Activated B cell treated with CpG ODN at 0.5 μM for 24 hours (primary cell): Measurements from ENCODE around the gene ANKZF1. TPM values are rescaled to one million over a fixed set of nuclear protein-coding genes. Genes with fewer than 3 reads are reported as not detected.

Source experiments
- ATAC-seq: fragments of 200-7000 bp; cut with Tn5 transposase; one replicate; pipeline ENCODE4 v1.10.0; 2021; ENCODE audit warnings: low read depth, mild to moderate bottlenecking, moderate library complexity
- CTCF ChIA-PET: fragments of 350-600 bp; sonication (Branson Sonifier 250); formaldehyde crosslinking; loops from one replicate; lab custom pipeline; 2021; ENCODE audit warnings: antibody characterized with exemption; lab: Charles Lee
- POLR2A ChIA-PET: fragments of 350-600 bp; sonication (Branson Sonifier 250); formaldehyde crosslinking; loops from one replicate; lab custom pipeline; 2021; ENCODE audit warnings: antibody characterized with exemption; lab: Charles Lee
- DNase-seq: peaks from one replicate; pipeline ENCODE4 v3.0.0; 2022
- H3K27ac Mint-ChIP-seq: one replicate; pipeline ENCODE4 v1.8.0; 2020; ENCODE audit warnings: mixed read lengths
- H3K27me3 Mint-ChIP-seq: one replicate; pipeline ENCODE4 v1.8.0; 2021; ENCODE audit warnings: mixed read lengths
- H3K36me3 Mint-ChIP-seq: one replicate; pipeline ENCODE4 v1.8.0; 2021; ENCODE audit warnings: low read depth, mixed read lengths
- H3K4me1 Mint-ChIP-seq: one replicate; pipeline ENCODE4 v1.8.0; 2021; ENCODE audit warnings: mixed read lengths
- H3K4me3 Mint-ChIP-seq: one replicate; pipeline ENCODE4 v1.8.0; 2020; ENCODE audit warnings: mild to moderate bottlenecking, mixed read lengths
- H3K9me3 Mint-ChIP-seq: one replicate; pipeline ENCODE4 v1.8.0; 2020; ENCODE audit warnings: mixed read lengths
- CTCF ChIP-seq: fragments of 200-600 bp; IDR thresholded peaks from one replicate; pipeline ENCODE4 v1.8.0; 2022; ENCODE audit warnings: antibody characterized with exemption, mild to moderate bottlenecking
- intact Hi-C: fragments of 100-400 bp; cut with micrococcal nuclease; formaldehyde crosslinking; loops from one replicate; pipeline ENCODE4 v1.15.1; 2024
- total RNA-seq: library from RNA; stranded (reverse); gene quantifications from 2 replicates; pipeline ENCODE4 v1.2.3, GENCODE V29; 2022

Gene ANKZF1
- total RNA-seq, 1 donor from 2014 or later, result 105 TPM

- DNase-seq (no peak), ATAC-seq (no peak)
- Mint-ChIP-seq H3K27me3 (no peaks in the 10 kb centered on the region), H3K36me3 (peaks cover 33% of the 10 kb centered on the region), H3K4me3 (no peak overlapping the region), H3K27ac (no peak overlapping the region), H3K4me1 (peaks cover 28% of the 10 kb centered on the region), H3K9me3 (no peaks in the 10 kb centered on the region)
- intact Hi-C loops, result no loop called here
- CTCF ChIA-PET, result interaction anchor here (1.1 to 2.5 kb wide), 2 partner anchors 8 to 38 kb away, joined by 5 to 8 read pairs; no protein-coding TSS in a partner anchor
- TF ChIP-seq CTCF, result no peak
- POLR2A ChIA-PET, result interaction anchor here (1.2 to 5.3 kb wide), 2 partner anchors 9 to 33 kb away, joined by 3 to 98 read pairs; partner anchors contain the start of genes ABCB6, CNPPD1 and RETREG2
Measured at GRCh38 chr2:219209236-219210195, 20.1 kb upstream of the ANKZF1 start.

GRCh38 chr2:219210196-219210885 lies 19.3 kb upstream of the ANKZF1 start:
- DNase-seq (no peak), ATAC-seq (no peak)
- peaks cover 37% of the 10 kb centered on the region for H3K36me3 Mint-ChIP-seq
- no peaks in the 10 kb centered on the region for H3K9me3 Mint-ChIP-seq
- ChIA-PET POLR2A (interaction anchor here (1.2 to 5.3 kb wide), 2 partner anchors 8 to 34 kb away, joined by 3 to 98 read pairs; partner anchors contain the start of genes ABCB6, CNPPD1 and RETREG2), CTCF (interaction anchor here (1.3 to 2.5 kb wide), 3 partner anchors 35 to 64 kb away, joined by 3 to 8 read pairs (median 6); no protein-coding TSS in a partner anchor)
- intact Hi-C loops, result no loop called here
- H3K4me3 Mint-ChIP-seq, result no peak overlapping the region
- H3K27ac Mint-ChIP-seq, result no peak overlapping the region
- H3K4me1 Mint-ChIP-seq, result peaks cover 28% of the 10 kb centered on the region
- H3K27me3 Mint-ChIP-seq, result no peaks in the 10 kb centered on the region
- no peak for TF ChIP-seq CTCF

GRCh38 chr2:219210886-219211362 lies 18.7 kb upstream of the ANKZF1 start:
- TF ChIP-seq CTCF, result no peak
- peaks cover 37% of the 10 kb centered on the region for H3K36me3 Mint-ChIP-seq
- no peak overlapping the region for H3K27ac Mint-ChIP-seq
- H3K4me1 Mint-ChIP-seq, result peaks cover 27% of the 10 kb centered on the region
- no peaks in the 10 kb centered on the region for H3K9me3 Mint-ChIP-seq
- ATAC-seq (no peak), DNase-seq (no peak)
- POLR2A ChIA-PET, result interaction anchor here (0.6 to 3.0 kb wide), 13 partner anchors 19 to 177 kb away, joined by 3 to 22 read pairs (median 6); partner anchors contain the start of genes ANKZF1, CNPPD1, DNAJB2 and DNPEP
- CTCF ChIA-PET, result interaction anchor here (0.6 to 2.0 kb wide), 11 partner anchors 16 to 548 kb away, joined by 3 to 14 read pairs (median 3); partner anchors contain the start of gene NHEJ1
- no peak overlapping the region for H3K4me3 Mint-ChIP-seq
- H3K27me3 Mint-ChIP-seq, result no peaks in the 10 kb centered on the region
- intact Hi-C loops, result loop anchor here (1.0 kb wide), 4 partner anchors 35 to 84 kb away; partner anchors contain the start of genes CNPPD1 and NHEJ1

- Mint-ChIP-seq H3K4me1 (peaks cover 20% of the 10 kb centered on the region), H3K4me3 (no peak overlapping the region), H3K27ac (no peak overlapping the region), H3K9me3 (no peaks in the 10 kb centered on the region), H3K27me3 (no peaks in the 10 kb centered on the region), H3K36me3 (peaks cover 36% of the 10 kb centered on the region)
- TF ChIP-seq CTCF, result no peak
- CTCF ChIA-PET, result interaction anchor here (1.4 kb wide), 1 partner anchor 53 kb away, joined by 4 read pairs; no protein-coding TSS in a partner anchor
- intact Hi-C loops, result no loop called here
- POLR2A ChIA-PET, result interaction anchor here (2.2 to 3.0 kb wide), 2 partner anchors 36 to 66 kb away, joined by 21 to 22 read pairs; partner anchors contain the start of genes CNPPD1 and DNAJB2
- DNase-seq (no peak), ATAC-seq (no peak)
Measured at GRCh38 chr2:219213026-219213415, 16.6 kb upstream of the ANKZF1 start.
